Cardiac muscle cell (in vitro differentiated cells and primary cell): ENCODE data around the gene MYH4. TPM values are rescaled to one million over a fixed set of nuclear protein-coding genes. Genes with fewer than 3 reads are reported as not detected.

ENCODE experiments used
- DNase-seq, 2 donors: peaks; one replicate each; pipeline versions ENCODE4 v3.0.0 to v3.0.0-alpha.2; 2010 to 2017; ENCODE audit warnings: low read depth in 1 of 2, low spot score in 1 of 2
- H3K27ac ChIP-seq: fragments of 200-600 bp; sonication (generic); 2 replicates; pipeline ENCODE4 v1.5.1; 2016
- H3K27me3 ChIP-seq: fragments of 200-600 bp; sonication (generic); 2 replicates; pipeline ENCODE4 v1.6.0; 2016; ENCODE audit warnings: control low read depth
- H3K36me3 ChIP-seq: fragments of 200-600 bp; sonication (generic); 2 replicates; pipeline ENCODE4 v1.5.1; 2016; ENCODE audit warnings: control low read depth
- H3K4me1 ChIP-seq: fragments of 200-600 bp; sonication (generic); 2 replicates; pipeline ENCODE4 v1.8.1; 2017; ENCODE audit warnings: low read depth, mild to moderate bottlenecking, mixed run types
- H3K4me3 ChIP-seq: fragments of 200-600 bp; sonication (generic); 2 replicates; pipeline ENCODE4 v1.5.1; 2016; ENCODE audit warnings: mild to moderate bottlenecking
- H3K9me3 ChIP-seq: fragments of 200-600 bp; sonication (generic); 2 replicates; pipeline ENCODE4 v1.5.1; 2017; ENCODE audit warnings: low read depth, mild to moderate bottlenecking, control low read depth
- CTCF ChIP-seq: IDR thresholded peaks from 2 replicates; pipeline ENCODE4 v1.5.1; 2012; ENCODE audit warnings: low read depth, mild to moderate bottlenecking, low read length
- polyA plus RNA-seq: library from polyadenylated mRNA; unstranded; fragments of >200 nt; fragmentation: Nextera tagmentation; extraction: Ambion mirVana; gene quantifications from 2 replicates; pipeline ENCODE4 v1.2.1, GENCODE V29; 2016
- total RNA-seq: library from RNA; depleted of rRNA; stranded (reverse); fragments of >200 nt; gene quantifications from 2 replicates; pipeline ENCODE4 v1.2.3, GENCODE V29; 2016

MYH4 gene
- 0.04 and 0.18 TPM in 2 replicates for total RNA-seq
- 0.11 and 0.20 TPM in 2 replicates for polyA plus RNA-seq

- DNase-seq = no peak
- H3K4me1 ChIP-seq = no peaks in the 10 kb centered on the region
- no peaks in the 10 kb centered on the region for H3K27me3 ChIP-seq
- no peak within 1 kb of the TSS for H3K4me3 ChIP-seq
- no peaks in the 10 kb centered on the region for H3K9me3 ChIP-seq
- no peak for TF ChIP-seq CTCF
- H3K36me3 ChIP-seq = no peaks in the 10 kb centered on the region
- no peak within 1 kb of the TSS for H3K27ac ChIP-seq
These were observed at the start of gene MYH4 for GRCh38 chr17:10469459-10469858. Gene MYH4, minus strand, starts transcription at chr17:10469559. Its CDS starts 2,814 bp downstream, at chr17:10466745.

DNA sequence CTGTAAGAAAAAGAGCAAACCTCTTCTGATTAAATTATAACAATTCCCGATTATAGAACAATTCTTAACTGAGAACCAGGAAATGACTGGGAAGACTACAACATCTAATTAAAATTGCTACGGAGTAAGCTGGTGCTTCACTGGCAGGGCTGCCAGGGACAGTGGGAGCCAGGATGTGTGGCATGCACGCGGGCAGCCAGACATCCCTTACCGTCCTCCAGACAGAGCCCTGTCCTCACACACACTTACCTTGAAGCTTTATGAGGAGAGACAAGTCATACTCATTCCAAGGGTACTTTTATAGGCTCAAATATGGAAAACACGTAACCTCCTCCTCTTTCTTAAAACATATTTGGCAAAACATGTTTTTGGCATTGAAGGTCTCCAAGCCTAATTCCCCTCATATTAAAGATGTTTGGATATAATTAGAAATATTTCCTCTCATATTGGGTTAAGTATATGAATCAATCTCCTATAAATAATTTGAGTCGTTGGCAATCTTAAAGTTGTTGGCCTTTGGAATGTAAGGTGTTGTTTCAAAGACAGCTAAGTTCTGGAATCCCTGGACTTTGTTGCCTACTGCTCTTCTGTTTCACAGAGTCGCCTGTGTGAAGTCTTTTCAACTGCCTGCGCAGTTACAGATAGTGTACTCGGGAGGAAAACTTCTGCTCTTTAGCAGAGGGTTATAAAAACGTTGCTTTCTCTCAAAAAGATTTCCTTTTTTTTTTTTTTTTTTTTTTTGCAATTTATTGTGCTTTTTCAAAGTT lies 49.1 kb upstream of the MYH4 start, which contains the start of gene MYH1:
Gene MYH1, minus strand, starts transcription at position 272 of the 767 bp plus-strand sequence. CDS start 1,900 bp downstream, outside the sequence.
- H3K9me3 ChIP-seq = no peaks in the 10 kb centered on the region
- no peak for DNase-seq
- TF ChIP-seq CTCF = no peak
- no peaks in the 10 kb centered on the region for H3K36me3 ChIP-seq
- H3K4me1 ChIP-seq = no peaks in the 10 kb centered on the region
- peaks cover 7% of the 10 kb centered on the region for H3K27me3 ChIP-seq
- H3K4me3 ChIP-seq = no peak within 1 kb of the TSS
- H3K27ac ChIP-seq = no peak within 1 kb of the TSS

- no peak for TF ChIP-seq CTCF
- no peaks in the 10 kb centered on the region for H3K36me3 ChIP-seq
- H3K4me1 ChIP-seq = no peaks in the 10 kb centered on the region
- peaks cover 7% of the 10 kb centered on the region for H3K27me3 ChIP-seq
- no peaks in the 10 kb centered on the region for H3K9me3 ChIP-seq
- H3K4me3 ChIP-seq = no peak overlapping the region
- DNase-seq = no peak
- no peak overlapping the region for H3K27ac ChIP-seq
These were observed 47.3 kb upstream of the MYH4 start for GRCh38 chr17:10516638-10517037.

GRCh38 chr17:10516065-10516464 lies 46.7 kb upstream of the MYH4 start:
- H3K27ac ChIP-seq = no peak overlapping the region
- no peaks in the 10 kb centered on the region for H3K36me3 ChIP-seq
- no peak for TF ChIP-seq CTCF
- H3K27me3 ChIP-seq = peaks cover 7% of the 10 kb centered on the region
- H3K4me1 ChIP-seq = no peaks in the 10 kb centered on the region
- no peak for DNase-seq
- H3K9me3 ChIP-seq = no peaks in the 10 kb centered on the region
- no peak overlapping the region for H3K4me3 ChIP-seq

- no peaks in the 10 kb centered on the region for H3K36me3 ChIP-seq
- DNase-seq = peak in 1 of 2 donors; percentile 69
- H3K4me3 ChIP-seq = no peak overlapping the region
- no peak overlapping the region for H3K27ac ChIP-seq
- H3K9me3 ChIP-seq = no peaks in the 10 kb centered on the region
- no peaks in the 10 kb centered on the region for H3K27me3 ChIP-seq
- no peak for TF ChIP-seq CTCF
- H3K4me1 ChIP-seq = no peaks in the 10 kb centered on the region
These were observed 44.1 kb upstream of the MYH4 start for GRCh38 chr17:10513299-10514067.
